Measurements from ENCODE around the gene TANC1.

The TANC1 gene

GRCh38 chr2:159219394-159219998 is 251.1 kb downstream of the TANC1 start:
- DNase-seq (ENCODE audit: low read depth in 3 of 3) = no peak

GRCh38 chr2:159224061-159224813 is 255.8 kb downstream of the TANC1 start:
- DNase-seq (ENCODE audit: low read depth in 3 of 3) = no peak

- no peak for DNase-seq (ENCODE audit: low read depth in 3 of 3)
These were observed 256.9 kb downstream of the TANC1 start for GRCh38 chr2:159225025-159226016.

GRCh38 chr2:159226059-159226461 is 257.6 kb downstream of the TANC1 start:
- DNase-seq (ENCODE audit: low read depth in 3 of 3) = no peak

- no peak for DNase-seq (ENCODE audit: low read depth in 3 of 3)
These were observed 258.4 kb downstream of the TANC1 start for GRCh38 chr2:159226608-159227385.

- no peak for DNase-seq (ENCODE audit: low read depth in 3 of 3)
These were observed 259.0 kb downstream of the TANC1 start for GRCh38 chr2:159227467-159227866.

GRCh38 chr2:159228081-159228581 is 259.7 kb downstream of the TANC1 start:
- no peak for DNase-seq (ENCODE audit: low read depth in 3 of 3)

- DNase-seq (ENCODE audit: low read depth in 3 of 3) = no peak
These were observed 261.2 kb downstream of the TANC1 start for GRCh38 chr2:159229476-159230144.

GRCh38 chr2:159230145-159230877 is 261.9 kb downstream of the TANC1 start:
- DNase-seq (ENCODE audit: low read depth in 3 of 3) = no peak

- no peak for DNase-seq (ENCODE audit: low read depth in 3 of 3)
These were observed 264.2 kb downstream of the TANC1 start for GRCh38 chr2:159232456-159233170.

- no peak for DNase-seq (ENCODE audit: low read depth in 3 of 3)
These were observed 266.4 kb downstream of the TANC1 start for GRCh38 chr2:159234868-159235267.

- DNase-seq (ENCODE audit: low read depth in 3 of 3) = no peak
These were observed 275.1 kb downstream of the TANC1 start for GRCh38 chr2:159243529-159243928.

- DNase-seq (ENCODE audit: low read depth in 3 of 3) = no peak
These were observed 278.0 kb downstream of the TANC1 start for GRCh38 chr2:159246325-159246988.

- no peak for DNase-seq (ENCODE audit: low read depth in 3 of 3)
These were observed 281.7 kb downstream of the TANC1 start for GRCh38 chr2:159249990-159250715.

- no peak for DNase-seq (ENCODE audit: low read depth in 3 of 3)
These were observed 283.1 kb downstream of the TANC1 start for GRCh38 chr2:159251296-159252173.

- no peak for DNase-seq (ENCODE audit: low read depth in 3 of 3)
These were observed 284.5 kb downstream of the TANC1 start for GRCh38 chr2:159252905-159253304.

- DNase-seq (ENCODE audit: low read depth in 3 of 3) = no peak
These were observed 287.7 kb downstream of the TANC1 start for GRCh38 chr2:159256159-159256558.
